Panc1 (cell line): Measurements from ENCODE around the gene ENTREP1.

ENCODE experiments used
- POLR2AphosphoS5 ChIP-seq: IDR thresholded peaks from 2 replicates; pipeline ENCODE4 v1.6.1; 2012; ENCODE audit warnings: mild to moderate bottlenecking, low read depth, low read length, moderate library complexity
- SIN3A ChIP-seq: IDR thresholded peaks from 2 replicates; pipeline ENCODE4 v1.6.1; 2012; ENCODE audit warnings: low read depth, mild to moderate bottlenecking, low read length, moderate library complexity, borderline replicate concordance; ENCODE audit not compliant: insufficient read depth
- TF ChIP-seq, protein P1 (sequence below): fragments of 450-650 bp; IDR thresholded peaks from 2 replicates; pipeline ENCODE4 v1.5.1; 2017; ENCODE audit warnings: mild to moderate bottlenecking
- TF ChIP-seq, protein P2 (sequence below), 2 experiments: IDR thresholded peaks; 2 replicates each; pipeline ENCODE4 v1.6.1; 2011 to 2012; ENCODE audit warnings: low read depth in 2 of 2, control low read depth in 1 of 2, low read length in 1 of 2, mild to moderate bottlenecking in 1 of 2, moderate library complexity in 1 of 2; ENCODE audit not compliant: insufficient read depth in 1 of 2

DNA sequence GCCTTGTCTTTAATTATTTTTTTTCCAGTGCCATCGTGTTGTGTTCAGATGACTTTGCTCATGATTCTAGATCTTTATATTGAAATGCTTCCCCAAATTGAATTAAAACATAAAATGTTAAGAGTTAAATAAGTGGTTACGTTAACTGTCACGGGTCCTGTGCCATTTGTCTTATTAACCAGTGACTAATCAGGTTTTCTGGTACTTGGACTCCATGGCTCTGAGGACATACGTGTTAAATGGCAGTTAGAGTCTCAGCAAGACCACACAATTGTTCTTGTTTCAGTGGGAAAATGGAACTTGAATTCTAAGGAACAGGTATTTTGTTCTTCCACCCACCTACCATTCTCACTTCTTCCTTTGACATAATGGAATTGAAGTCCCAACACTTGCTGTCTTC, 32.8 kb downstream of the ENTREP1 start:
- TF ChIP-seq SIN3A (no peak), POLR2AphosphoS5 (no peak)
- TF ChIP-seq, protein P1, sequence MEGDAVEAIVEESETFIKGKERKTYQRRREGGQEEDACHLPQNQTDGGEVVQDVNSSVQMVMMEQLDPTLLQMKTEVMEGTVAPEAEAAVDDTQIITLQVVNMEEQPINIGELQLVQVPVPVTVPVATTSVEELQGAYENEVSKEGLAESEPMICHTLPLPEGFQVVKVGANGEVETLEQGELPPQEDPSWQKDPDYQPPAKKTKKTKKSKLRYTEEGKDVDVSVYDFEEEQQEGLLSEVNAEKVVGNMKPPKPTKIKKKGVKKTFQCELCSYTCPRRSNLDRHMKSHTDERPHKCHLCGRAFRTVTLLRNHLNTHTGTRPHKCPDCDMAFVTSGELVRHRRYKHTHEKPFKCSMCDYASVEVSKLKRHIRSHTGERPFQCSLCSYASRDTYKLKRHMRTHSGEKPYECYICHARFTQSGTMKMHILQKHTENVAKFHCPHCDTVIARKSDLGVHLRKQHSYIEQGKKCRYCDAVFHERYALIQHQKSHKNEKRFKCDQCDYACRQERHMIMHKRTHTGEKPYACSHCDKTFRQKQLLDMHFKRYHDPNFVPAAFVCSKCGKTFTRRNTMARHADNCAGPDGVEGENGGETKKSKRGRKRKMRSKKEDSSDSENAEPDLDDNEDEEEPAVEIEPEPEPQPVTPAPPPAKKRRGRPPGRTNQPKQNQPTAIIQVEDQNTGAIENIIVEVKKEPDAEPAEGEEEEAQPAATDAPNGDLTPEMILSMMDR: no peak
- TF ChIP-seq, protein P2, sequence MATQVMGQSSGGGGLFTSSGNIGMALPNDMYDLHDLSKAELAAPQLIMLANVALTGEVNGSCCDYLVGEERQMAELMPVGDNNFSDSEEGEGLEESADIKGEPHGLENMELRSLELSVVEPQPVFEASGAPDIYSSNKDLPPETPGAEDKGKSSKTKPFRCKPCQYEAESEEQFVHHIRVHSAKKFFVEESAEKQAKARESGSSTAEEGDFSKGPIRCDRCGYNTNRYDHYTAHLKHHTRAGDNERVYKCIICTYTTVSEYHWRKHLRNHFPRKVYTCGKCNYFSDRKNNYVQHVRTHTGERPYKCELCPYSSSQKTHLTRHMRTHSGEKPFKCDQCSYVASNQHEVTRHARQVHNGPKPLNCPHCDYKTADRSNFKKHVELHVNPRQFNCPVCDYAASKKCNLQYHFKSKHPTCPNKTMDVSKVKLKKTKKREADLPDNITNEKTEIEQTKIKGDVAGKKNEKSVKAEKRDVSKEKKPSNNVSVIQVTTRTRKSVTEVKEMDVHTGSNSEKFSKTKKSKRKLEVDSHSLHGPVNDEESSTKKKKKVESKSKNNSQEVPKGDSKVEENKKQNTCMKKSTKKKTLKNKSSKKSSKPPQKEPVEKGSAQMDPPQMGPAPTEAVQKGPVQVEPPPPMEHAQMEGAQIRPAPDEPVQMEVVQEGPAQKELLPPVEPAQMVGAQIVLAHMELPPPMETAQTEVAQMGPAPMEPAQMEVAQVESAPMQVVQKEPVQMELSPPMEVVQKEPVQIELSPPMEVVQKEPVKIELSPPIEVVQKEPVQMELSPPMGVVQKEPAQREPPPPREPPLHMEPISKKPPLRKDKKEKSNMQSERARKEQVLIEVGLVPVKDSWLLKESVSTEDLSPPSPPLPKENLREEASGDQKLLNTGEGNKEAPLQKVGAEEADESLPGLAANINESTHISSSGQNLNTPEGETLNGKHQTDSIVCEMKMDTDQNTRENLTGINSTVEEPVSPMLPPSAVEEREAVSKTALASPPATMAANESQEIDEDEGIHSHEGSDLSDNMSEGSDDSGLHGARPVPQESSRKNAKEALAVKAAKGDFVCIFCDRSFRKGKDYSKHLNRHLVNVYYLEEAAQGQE (IDR thresholded peaks at IDR 0.05; ENCODE audit: insufficient read depth in 1 of 2, low read depth in 2 of 2, low read length in 1 of 2): no peak
